HEK293 (cell line): ENCODE results near the gene SRMS.

Source experiments
- BCL11B ChIP-seq: fragments of 450-650 bp; formaldehyde crosslinking; IDR thresholded peaks from 2 replicates; pipeline ENCODE4 v1.5.1; 2016; ENCODE audit warnings: low read depth, missing biosample characterization, missing genetic modification characterization
- YY2 ChIP-seq: fragments of 450-650 bp; formaldehyde crosslinking; IDR thresholded peaks from 2 replicates; pipeline ENCODE4 v1.5.1; 2016; ENCODE audit warnings: missing biosample characterization, missing genetic modification characterization
- ZBTB7A ChIP-seq: fragments of 450-650 bp; formaldehyde crosslinking; IDR thresholded peaks from 2 replicates; pipeline ENCODE4 v1.5.1; 2016; ENCODE audit warnings: low read depth, missing biosample characterization, missing genetic modification characterization
- ZFP41 ChIP-seq: fragments of 450-650 bp; formaldehyde crosslinking; IDR thresholded peaks from 2 replicates; pipeline ENCODE4 v1.5.1; 2016; ENCODE audit warnings: missing biosample characterization, missing genetic modification characterization, borderline replicate concordance
- ZNF324 ChIP-seq: fragments of 450-650 bp; formaldehyde crosslinking; IDR thresholded peaks from 2 replicates; pipeline ENCODE4 v1.5.1; 2016; ENCODE audit warnings: missing biosample characterization, missing genetic modification characterization
- ZNF629 ChIP-seq: fragments of 450-650 bp; formaldehyde crosslinking; IDR thresholded peaks from 2 replicates; pipeline ENCODE4 v1.5.1; 2017; ENCODE audit warnings: missing biosample characterization, missing genetic modification characterization
- ZSCAN30 ChIP-seq: fragments of 450-650 bp; IDR thresholded peaks from 2 replicates; pipeline ENCODE4 v1.5.1; 2018; ENCODE audit warnings: missing biosample characterization, mild to moderate bottlenecking, missing genetic modification characterization, moderate library complexity
- TF ChIP-seq, protein P1 (sequence below): fragments of 450-650 bp; IDR thresholded peaks from 2 replicates; pipeline ENCODE4 v1.5.1; 2018; ENCODE audit warnings: missing biosample characterization, missing genetic modification characterization
- TF ChIP-seq, protein P2 (sequence below): fragments of 450-650 bp; formaldehyde crosslinking; IDR thresholded peaks from 2 replicates; pipeline ENCODE4 v1.5.1; 2016; ENCODE audit warnings: missing biosample characterization, missing genetic modification characterization
- TF ChIP-seq, protein P3 (sequence below): fragments of 450-650 bp; formaldehyde crosslinking; IDR thresholded peaks from 2 replicates; pipeline ENCODE4 v1.5.1; 2016; ENCODE audit warnings: missing biosample characterization, missing genetic modification characterization, low read depth
- TF ChIP-seq, protein P4 (sequence below): sonication (generic); formaldehyde crosslinking; IDR thresholded peaks from 2 replicates; pipeline ENCODE4 v1.8.1; 2022; ENCODE audit warnings: mild to moderate bottlenecking, moderate library complexity, missing genetic modification reagents
- TF ChIP-seq, protein P5 (sequence below): fragments of 450-650 bp; formaldehyde crosslinking; IDR thresholded peaks from 2 replicates; pipeline ENCODE4 v1.5.1; 2016; ENCODE audit warnings: missing biosample characterization, missing genetic modification characterization

DNA sequence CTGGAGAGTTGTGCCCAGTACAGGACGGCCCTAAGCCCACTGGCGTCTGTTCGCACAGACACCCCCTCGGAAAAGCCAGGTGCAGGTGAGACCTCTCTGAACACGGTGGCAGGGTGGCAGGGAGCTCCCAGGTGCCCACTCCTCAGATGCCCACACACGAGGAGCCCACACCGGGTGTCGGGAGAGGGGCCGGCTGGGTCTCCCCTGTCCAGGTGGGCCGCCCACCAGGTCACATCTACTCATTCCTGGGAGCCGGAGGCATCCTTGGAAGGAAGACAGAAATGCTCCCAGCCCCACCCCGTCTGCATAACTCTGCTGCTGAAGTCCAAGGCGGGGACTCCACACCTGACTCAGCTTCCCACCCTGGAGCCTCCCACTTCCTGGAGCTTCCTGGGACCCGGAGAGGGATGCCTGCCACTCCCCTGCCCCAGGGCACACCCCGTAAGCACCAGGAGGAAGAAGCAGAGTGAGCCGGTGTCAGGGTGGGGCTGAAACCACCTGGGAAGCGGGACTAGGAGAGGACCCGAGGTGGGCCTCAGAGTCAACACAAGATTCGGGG lies 2.5 kb downstream of the SRMS start:
- TF ChIP-seq, protein P1, sequence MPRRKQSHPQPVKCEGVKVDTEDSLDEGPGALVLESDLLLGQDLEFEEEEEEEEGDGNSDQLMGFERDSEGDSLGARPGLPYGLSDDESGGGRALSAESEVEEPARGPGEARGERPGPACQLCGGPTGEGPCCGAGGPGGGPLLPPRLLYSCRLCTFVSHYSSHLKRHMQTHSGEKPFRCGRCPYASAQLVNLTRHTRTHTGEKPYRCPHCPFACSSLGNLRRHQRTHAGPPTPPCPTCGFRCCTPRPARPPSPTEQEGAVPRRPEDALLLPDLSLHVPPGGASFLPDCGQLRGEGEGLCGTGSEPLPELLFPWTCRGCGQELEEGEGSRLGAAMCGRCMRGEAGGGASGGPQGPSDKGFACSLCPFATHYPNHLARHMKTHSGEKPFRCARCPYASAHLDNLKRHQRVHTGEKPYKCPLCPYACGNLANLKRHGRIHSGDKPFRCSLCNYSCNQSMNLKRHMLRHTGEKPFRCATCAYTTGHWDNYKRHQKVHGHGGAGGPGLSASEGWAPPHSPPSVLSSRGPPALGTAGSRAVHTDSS (tag by site-specific recombination) = no peak
- no peak for TF ChIP-seq ZNF629 (tag by site-specific recombination)
- TF ChIP-seq, protein P2, sequence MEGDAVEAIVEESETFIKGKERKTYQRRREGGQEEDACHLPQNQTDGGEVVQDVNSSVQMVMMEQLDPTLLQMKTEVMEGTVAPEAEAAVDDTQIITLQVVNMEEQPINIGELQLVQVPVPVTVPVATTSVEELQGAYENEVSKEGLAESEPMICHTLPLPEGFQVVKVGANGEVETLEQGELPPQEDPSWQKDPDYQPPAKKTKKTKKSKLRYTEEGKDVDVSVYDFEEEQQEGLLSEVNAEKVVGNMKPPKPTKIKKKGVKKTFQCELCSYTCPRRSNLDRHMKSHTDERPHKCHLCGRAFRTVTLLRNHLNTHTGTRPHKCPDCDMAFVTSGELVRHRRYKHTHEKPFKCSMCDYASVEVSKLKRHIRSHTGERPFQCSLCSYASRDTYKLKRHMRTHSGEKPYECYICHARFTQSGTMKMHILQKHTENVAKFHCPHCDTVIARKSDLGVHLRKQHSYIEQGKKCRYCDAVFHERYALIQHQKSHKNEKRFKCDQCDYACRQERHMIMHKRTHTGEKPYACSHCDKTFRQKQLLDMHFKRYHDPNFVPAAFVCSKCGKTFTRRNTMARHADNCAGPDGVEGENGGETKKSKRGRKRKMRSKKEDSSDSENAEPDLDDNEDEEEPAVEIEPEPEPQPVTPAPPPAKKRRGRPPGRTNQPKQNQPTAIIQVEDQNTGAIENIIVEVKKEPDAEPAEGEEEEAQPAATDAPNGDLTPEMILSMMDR (tag by site-specific recombination) = no peak
- TF ChIP-seq ZSCAN30 (tag by site-specific recombination) = no peak
- no peak for TF ChIP-seq ZFP41
- TF ChIP-seq, protein P3, sequence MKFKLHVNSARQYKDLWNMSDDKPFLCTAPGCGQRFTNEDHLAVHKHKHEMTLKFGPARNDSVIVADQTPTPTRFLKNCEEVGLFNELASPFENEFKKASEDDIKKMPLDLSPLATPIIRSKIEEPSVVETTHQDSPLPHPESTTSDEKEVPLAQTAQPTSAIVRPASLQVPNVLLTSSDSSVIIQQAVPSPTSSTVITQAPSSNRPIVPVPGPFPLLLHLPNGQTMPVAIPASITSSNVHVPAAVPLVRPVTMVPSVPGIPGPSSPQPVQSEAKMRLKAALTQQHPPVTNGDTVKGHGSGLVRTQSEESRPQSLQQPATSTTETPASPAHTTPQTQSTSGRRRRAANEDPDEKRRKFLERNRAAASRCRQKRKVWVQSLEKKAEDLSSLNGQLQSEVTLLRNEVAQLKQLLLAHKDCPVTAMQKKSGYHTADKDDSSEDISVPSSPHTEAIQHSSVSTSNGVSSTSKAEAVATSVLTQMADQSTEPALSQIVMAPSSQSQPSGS (tag by site-specific recombination) = no peak
- no peak for TF ChIP-seq ZNF324 (tag by site-specific recombination)
- no peak for TF ChIP-seq BCL11B (tag by site-specific recombination)
- TF ChIP-seq, protein P4, sequence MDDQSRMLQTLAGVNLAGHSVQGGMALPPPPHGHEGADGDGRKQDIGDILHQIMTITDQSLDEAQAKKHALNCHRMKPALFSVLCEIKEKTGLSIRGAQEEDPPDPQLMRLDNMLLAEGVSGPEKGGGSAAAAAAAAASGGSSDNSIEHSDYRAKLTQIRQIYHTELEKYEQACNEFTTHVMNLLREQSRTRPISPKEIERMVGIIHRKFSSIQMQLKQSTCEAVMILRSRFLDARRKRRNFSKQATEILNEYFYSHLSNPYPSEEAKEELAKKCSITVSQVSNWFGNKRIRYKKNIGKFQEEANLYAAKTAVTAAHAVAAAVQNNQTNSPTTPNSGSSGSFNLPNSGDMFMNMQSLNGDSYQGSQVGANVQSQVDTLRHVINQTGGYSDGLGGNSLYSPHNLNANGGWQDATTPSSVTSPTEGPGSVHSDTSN = no peak
- TF ChIP-seq ZBTB7A (tag by site-specific recombination) = no peak
- no peak for TF ChIP-seq YY2
- TF ChIP-seq, protein P5, sequence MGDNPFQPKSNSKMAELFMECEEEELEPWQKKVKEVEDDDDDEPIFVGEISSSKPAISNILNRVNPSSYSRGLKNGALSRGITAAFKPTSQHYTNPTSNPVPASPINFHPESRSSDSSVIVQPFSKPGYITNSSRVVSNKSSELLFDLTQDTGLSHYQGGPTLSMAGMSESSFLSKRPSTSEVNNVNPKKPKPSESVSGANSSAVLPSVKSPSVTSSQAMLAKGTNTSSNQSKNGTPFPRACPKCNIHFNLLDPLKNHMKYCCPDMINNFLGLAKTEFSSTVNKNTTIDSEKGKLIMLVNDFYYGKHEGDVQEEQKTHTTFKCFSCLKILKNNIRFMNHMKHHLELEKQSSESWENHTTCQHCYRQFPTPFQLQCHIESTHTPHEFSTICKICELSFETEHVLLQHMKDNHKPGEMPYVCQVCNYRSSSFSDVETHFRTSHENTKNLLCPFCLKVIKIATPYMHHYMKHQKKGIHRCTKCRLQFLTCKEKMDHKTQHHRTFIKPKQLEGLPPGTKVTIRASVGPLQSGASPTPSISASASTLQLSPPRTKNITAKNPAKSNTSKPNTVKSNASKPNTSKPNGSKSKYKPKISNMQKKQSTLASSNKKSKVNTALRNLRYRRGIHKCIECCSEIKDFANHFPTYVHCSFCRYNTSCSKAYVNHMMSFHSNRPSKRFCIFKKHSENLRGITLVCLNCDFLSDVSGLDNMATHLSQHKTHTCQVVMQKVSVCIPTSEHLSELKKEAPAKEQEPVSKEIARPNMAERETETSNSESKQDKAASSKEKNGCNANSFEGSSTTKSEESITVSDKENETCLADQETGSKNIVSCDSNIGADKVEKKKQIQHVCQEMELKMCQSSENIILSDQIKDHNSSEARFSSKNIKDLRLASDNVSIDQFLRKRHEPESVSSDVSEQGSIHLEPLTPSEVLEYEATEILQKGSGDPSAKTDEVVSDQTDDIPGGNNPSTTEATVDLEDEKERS = no peak
